Left lung (tissue), 10 donors: ENCODE measurements around the gene IZUMO1. TPM values are rescaled to one million over a fixed set of nuclear protein-coding genes. Genes with fewer than 3 reads are reported as not detected.
A peak's percentile ranks its signal among the peaks of the same experiment; 100 is the strongest.

Experiments
- ATAC-seq: fragments of 200-7000 bp; cut with Tn5 transposase; one replicate; pipeline ENCODE4 v1.9.1; 2020; ENCODE audit warnings: moderate library complexity
- DNase-seq, 4 donors: peaks; one replicate each; pipeline ENCODE4 v3.0.0-alpha.2; 2013 to 2020
- H3K27ac ChIP-seq, 2 donors: fragments of 200-600 bp; sonication (generic) in 1 of 2; one replicate each; pipeline versions ENCODE4 v1.5.0 to v1.8.0; 2020 to 2021
- H3K27me3 ChIP-seq, 2 donors: fragments of 200-600 bp; sonication (generic) in 1 of 2; one replicate each; pipeline versions ENCODE4 v1.5.0 to v1.8.0; 2020 to 2021
- H3K36me3 ChIP-seq, 2 donors: fragments of 200-600 bp; sonication (generic) in 1 of 2; one replicate each; pipeline versions ENCODE4 v1.5.0 to v1.8.0; 2020 to 2021
- H3K4me1 ChIP-seq, 2 donors: fragments of 200-600 bp; one replicate each; pipeline ENCODE4 v1.8.0; 2021
- H3K4me3 ChIP-seq, 2 donors: fragments of 200-600 bp; sonication (generic) in 1 of 2; one replicate each; pipeline versions ENCODE4 v1.5.0 to v1.8.0; 2020 to 2021; ENCODE audit warnings: mild to moderate bottlenecking in 1 of 2
- H3K9me3 ChIP-seq, 2 donors: fragments of 200-600 bp; sonication (generic) in 1 of 2; one replicate each; pipeline versions ENCODE4 v1.5.0 to v1.8.0; 2020 to 2021
- intact Hi-C, 2 donors: fragments of 100-400 bp; cut with DNase I; formaldehyde crosslinking; loops; one replicate each; pipeline versions ENCODE4 v1.11.2 to v1.14.2; 2022
- polyA plus RNA-seq, 6 donors: library from polyadenylated mRNA; unstranded; fragments of 120-200 nt; gene quantifications; one replicate each; pipeline ENCODE4 v1.2.1, GENCODE V29; 2013; ENCODE audit not compliant: insufficient read length in 6 of 6
- total RNA-seq, 2 donors: library from RNA; stranded (reverse); fragmentation: NEBNext Ultra II Directional; extraction: Animal tissue kit (Norgen Biotek cat#: 25700); gene quantifications; one replicate each; pipeline ENCODE4 v1.2.1, GENCODE V29; 2021
- TF ChIP-seq, protein P1 (sequence below), 2 donors: fragments of 200-600 bp; sonication (generic) in 1 of 2; IDR thresholded peaks; one replicate each; pipeline versions ENCODE4 v1.5.0 to v1.8.0; 2021; ENCODE audit warnings: antibody characterized with exemption in 2 of 2
- donor health status: DM: no; HTN: yes; CAD: no.
- donor health status: DM: no; HTN: no; CAD: no.

The IZUMO1 gene
- total and polyA plus RNA-seq, 8 donors, result 0.96 to 3.6 (median 1.6) TPM

DNA sequence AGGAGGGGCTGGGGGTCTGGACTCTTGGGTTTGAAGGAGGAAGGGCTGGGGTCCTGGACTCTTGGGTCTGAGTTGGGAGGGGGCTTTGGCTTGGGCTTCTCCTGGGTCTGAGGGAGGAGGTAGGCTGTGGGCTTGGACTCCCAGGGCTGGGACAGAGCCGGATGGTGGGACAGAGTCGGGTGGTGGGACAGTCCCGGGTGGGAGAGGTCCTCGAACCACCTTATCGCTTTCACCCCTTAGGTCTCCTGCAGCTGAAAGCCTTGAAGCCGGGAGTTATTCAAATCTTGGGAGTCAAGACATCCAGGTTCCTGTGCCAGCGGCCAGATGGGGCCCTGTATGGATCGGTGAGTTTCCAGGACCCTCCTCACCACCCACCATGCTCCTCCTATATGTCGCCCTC is 10.0 kb upstream of the IZUMO1 start:
- no peak overlapping the region for H3K4me3 ChIP-seq
- DNase-seq, result no peak
- ATAC-seq, result no peak
- peaks cover 13 to 25% of the 10 kb centered on the region in 2 donors for H3K4me1 ChIP-seq
- H3K36me3 ChIP-seq, result no peaks in the 10 kb centered on the region
- no peak overlapping the region for H3K27ac ChIP-seq
- no peaks in the 10 kb centered on the region for H3K9me3 ChIP-seq
- peaks cover 19 to 44% of the 10 kb centered on the region in 2 donors for H3K27me3 ChIP-seq
- TF ChIP-seq, protein P1, sequence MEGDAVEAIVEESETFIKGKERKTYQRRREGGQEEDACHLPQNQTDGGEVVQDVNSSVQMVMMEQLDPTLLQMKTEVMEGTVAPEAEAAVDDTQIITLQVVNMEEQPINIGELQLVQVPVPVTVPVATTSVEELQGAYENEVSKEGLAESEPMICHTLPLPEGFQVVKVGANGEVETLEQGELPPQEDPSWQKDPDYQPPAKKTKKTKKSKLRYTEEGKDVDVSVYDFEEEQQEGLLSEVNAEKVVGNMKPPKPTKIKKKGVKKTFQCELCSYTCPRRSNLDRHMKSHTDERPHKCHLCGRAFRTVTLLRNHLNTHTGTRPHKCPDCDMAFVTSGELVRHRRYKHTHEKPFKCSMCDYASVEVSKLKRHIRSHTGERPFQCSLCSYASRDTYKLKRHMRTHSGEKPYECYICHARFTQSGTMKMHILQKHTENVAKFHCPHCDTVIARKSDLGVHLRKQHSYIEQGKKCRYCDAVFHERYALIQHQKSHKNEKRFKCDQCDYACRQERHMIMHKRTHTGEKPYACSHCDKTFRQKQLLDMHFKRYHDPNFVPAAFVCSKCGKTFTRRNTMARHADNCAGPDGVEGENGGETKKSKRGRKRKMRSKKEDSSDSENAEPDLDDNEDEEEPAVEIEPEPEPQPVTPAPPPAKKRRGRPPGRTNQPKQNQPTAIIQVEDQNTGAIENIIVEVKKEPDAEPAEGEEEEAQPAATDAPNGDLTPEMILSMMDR (IDR thresholded peaks at IDR 0.05), result no peak
- intact Hi-C loops, result no loop called here

DNA sequence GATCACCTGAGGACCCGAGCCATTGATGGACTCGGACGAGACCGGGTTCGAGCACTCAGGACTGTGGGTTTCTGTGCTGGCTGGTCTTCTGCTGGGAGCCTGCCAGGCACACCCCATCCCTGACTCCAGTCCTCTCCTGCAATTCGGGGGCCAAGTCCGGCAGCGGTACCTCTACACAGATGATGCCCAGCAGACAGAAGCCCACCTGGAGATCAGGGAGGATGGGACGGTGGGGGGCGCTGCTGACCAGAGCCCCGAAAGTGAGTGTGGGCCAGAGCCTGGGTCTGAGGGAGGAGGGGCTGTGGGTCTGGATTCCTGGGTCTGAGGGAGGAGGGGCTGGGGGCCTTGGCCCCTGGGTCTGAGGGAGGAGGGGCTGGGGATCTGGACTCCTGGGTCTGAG is 9.5 kb upstream of the IZUMO1 start:
- no peaks in the 10 kb centered on the region for H3K36me3 ChIP-seq
- H3K4me1 ChIP-seq, result peaks cover 13 to 26% of the 10 kb centered on the region in 2 donors
- no peak overlapping the region for H3K4me3 ChIP-seq
- intact Hi-C loops, result no loop called here
- H3K27ac ChIP-seq, result no peak overlapping the region
- DNase-seq (no peak), ATAC-seq (no peak)
- peaks cover 21 to 48% of the 10 kb centered on the region in 2 donors for H3K27me3 ChIP-seq
- TF ChIP-seq, protein P1 (IDR thresholded peaks at IDR 0.05), result no peak
- H3K9me3 ChIP-seq, result no peaks in the 10 kb centered on the region

DNA sequence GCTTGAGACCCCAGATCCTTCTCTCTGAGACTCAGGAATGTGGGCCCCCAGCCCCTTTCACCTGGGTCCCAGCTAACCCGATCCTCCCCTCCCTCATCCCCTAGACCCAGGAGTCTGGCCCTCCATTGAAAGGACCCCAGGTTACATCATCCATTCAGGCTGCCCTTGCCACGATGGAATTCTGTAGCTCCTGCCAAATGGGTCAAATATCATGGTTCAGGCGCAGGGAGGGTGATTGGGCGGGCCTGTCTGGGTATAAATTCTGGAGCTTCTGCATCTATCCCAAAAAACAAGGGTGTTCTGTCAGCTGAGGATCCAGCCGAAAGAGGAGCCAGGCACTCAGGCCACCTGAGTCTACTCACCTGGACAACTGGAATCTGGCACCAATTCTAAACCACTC is 9.1 kb upstream of the IZUMO1 start:
- Histone ChIP-seq H3K4me1 (peaks cover 13 to 26% of the 10 kb centered on the region in 2 donors), H3K27ac (no peak overlapping the region), H3K4me3 (no peak overlapping the region), H3K9me3 (no peaks in the 10 kb centered on the region), H3K27me3 (peaks cover 21 to 50% of the 10 kb centered on the region in 2 donors), H3K36me3 (no peaks in the 10 kb centered on the region)
- DNase-seq (no peak), ATAC-seq (no peak)
- intact Hi-C loops, result no loop called here
- TF ChIP-seq, protein P1 (IDR thresholded peaks at IDR 0.05), result no peak

DNA sequence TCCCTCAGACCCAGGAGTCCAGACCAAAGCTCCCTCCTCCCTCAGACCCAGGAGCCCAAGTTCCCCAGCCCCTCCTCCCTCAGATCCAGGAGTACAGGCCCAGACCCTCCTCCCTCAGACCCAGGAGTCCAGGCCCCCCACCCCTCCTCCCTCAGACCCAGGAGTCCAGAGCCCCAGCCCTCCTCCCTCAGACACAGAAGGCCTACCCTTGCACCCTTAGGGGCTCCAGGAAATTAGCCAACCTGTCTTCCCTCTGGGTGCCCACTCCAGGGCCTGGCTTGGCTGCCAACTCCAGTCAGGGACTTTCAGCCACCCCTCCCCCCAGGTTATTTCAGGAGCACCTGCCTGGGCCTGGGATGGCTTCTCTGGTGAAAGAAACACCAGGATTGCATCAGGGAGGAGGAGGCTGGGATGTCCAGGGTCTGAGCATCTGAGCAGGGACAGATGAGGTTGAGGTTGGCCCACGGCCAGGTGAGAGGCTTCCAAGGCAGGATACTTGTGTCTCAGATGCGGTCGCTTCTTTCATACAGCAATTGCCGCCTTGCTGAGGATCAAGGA is 8.5 kb upstream of the IZUMO1 start, which contains the start of gene FGF21:
Gene FGF21 (plus strand): TSS at position 441 of the 558 bp plus-strand sequence. CDS start 713 bp downstream, outside the sequence.
- Histone ChIP-seq H3K27ac (peak within 1 kb of the TSS in 1 of 2 donors; percentile 69), H3K36me3 (no peaks in the 10 kb centered on the region), H3K9me3 (no peaks in the 10 kb centered on the region), H3K4me1 (peaks cover 13 to 21% of the 10 kb centered on the region in 2 donors), H3K27me3 (peaks cover 21 to 50% of the 10 kb centered on the region in 2 donors), H3K4me3 (no peak within 1 kb of the TSS)
- peak in 1 of 4 donors; percentile 37 for DNase-seq
- no peak for ATAC-seq
- TF ChIP-seq, protein P1 (IDR thresholded peaks at IDR 0.05), result no peak
- intact Hi-C loops, result no loop called here

DNA sequence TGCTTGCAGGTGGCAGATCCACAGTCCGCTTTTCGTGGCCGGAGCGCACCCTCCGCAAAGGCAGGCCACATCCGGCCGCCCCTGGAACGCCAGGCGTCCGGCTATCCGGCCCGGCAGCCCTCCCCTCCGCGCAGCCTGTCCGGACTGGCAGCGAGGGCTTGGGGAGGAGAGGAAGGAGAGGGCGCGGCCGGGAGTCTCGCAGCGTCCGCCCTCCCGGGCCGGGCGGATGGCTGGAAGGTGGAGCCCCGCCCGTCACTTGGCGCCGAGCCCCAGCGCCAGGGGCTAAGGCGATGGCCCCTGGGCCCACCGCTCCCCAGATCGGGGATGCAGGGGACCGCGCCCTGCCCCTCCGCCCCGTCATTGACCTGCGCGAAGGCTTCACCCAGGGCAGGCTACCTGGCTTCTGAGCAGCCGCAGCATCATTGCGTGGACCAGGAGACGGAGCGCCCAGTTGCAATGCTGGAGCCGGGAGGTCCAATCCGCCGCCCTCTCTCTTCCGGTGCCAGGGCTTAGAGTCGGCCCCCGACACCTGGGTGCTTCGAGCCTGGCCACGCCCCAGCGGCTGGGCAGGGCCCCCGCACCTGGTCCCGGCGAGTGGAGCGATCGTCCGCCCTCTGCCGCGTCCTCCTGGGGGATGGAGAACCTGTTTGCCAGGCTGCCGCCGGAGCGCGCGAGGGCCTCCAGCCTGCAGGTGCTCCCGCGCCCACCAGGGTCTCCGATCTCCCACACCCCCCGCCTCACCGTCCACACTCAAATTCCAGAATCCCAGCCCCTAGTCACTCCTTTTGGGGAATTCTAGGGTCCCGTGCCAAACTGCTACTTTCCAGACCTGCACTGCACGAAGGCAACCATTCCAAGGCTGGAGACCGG is 6.0 kb upstream of the IZUMO1 start, which contains the start of gene FUT1:
Gene FUT1 (minus strand): TSS at position 146 of the 870 bp plus-strand sequence. CDS start 1,360 bp downstream, outside the sequence.
- intact Hi-C loops, result no loop called here
- Histone ChIP-seq H3K4me1 (peaks cover 13 to 17% of the 10 kb centered on the region in 2 donors), H3K9me3 (no peaks in the 10 kb centered on the region), H3K4me3 (peak within 1 kb of the TSS; percentile 40 to 48), H3K36me3 (no peaks in the 10 kb centered on the region), H3K27me3 (peaks cover 21 to 47% of the 10 kb centered on the region in 2 donors), H3K27ac (peak within 1 kb of the TSS; percentile 69)
- TF ChIP-seq, protein P1 (IDR thresholded peaks at IDR 0.05), result no peak
- DNase-seq, result peak; percentile 52 to 89 (median 86)
- ATAC-seq, result peak; percentile 93
